Smooth muscle cell (in vitro differentiated cells): ENCODE data around the gene APCDD1. TPM values are rescaled to one million over a fixed set of nuclear protein-coding genes. Genes with fewer than 3 reads are reported as not detected.

Experiments used
- DNase-seq: peaks from one replicate; lab custom pipeline; 2025; ENCODE audit not compliant: unreplicated experiment; lab: John Stamatoyannopoulos, UW
- H2AFZ ChIP-seq: fragments of 200-600 bp; sonication (generic); 2 replicates; pipeline ENCODE4 v1.6.0; 2016; ENCODE audit warnings: antibody characterized with exemption, low read depth, mild to moderate bottlenecking
- H3F3A ChIP-seq: fragments of 200-600 bp; sonication (generic); 2 replicates; pipeline ENCODE4 v1.6.0; 2017; ENCODE audit warnings: antibody characterized with exemption, low read depth
- H3K27ac ChIP-seq: fragments of 200-600 bp; sonication (generic); 2 replicates; pipeline ENCODE4 v1.5.1; 2016; ENCODE audit warnings: low read depth, mild to moderate bottlenecking
- H3K27me3 ChIP-seq: fragments of 200-600 bp; sonication (generic); 2 replicates; pipeline ENCODE4 v1.6.1; 2016; ENCODE audit warnings: low read depth, mild to moderate bottlenecking
- H3K36me3 ChIP-seq: fragments of 200-600 bp; sonication (generic); 2 replicates; pipeline ENCODE4 v1.5.1; 2016; ENCODE audit warnings: low read depth
- H3K4me1 ChIP-seq: fragments of 200-600 bp; sonication (generic); 2 replicates; pipeline ENCODE4 v1.5.1; 2016; ENCODE audit warnings: low read depth
- H3K4me2 ChIP-seq: fragments of 200-600 bp; sonication (generic); 2 replicates; pipeline ENCODE4 v1.6.0; 2016; ENCODE audit warnings: mild to moderate bottlenecking
- H3K4me3 ChIP-seq: fragments of 200-600 bp; sonication (generic); 2 replicates; pipeline ENCODE4 v1.5.1; 2016; ENCODE audit warnings: mild to moderate bottlenecking
- H3K79me2 ChIP-seq: fragments of 200-600 bp; sonication (generic); 2 replicates; pipeline ENCODE4 v1.6.0; 2016; ENCODE audit warnings: low read depth, mild to moderate bottlenecking
- H3K9ac ChIP-seq: fragments of 200-600 bp; sonication (generic); 2 replicates; pipeline ENCODE4 v1.6.0; 2016; ENCODE audit warnings: low read depth
- H3K9me3 ChIP-seq: fragments of 200-600 bp; sonication (generic); replicated peaks from 2 replicates; pipeline ENCODE4 v1.5.1; 2016; ENCODE audit warnings: low read depth
- H4K20me1 ChIP-seq: fragments of 200-600 bp; sonication (generic); 2 replicates; pipeline ENCODE4 v1.6.0; 2016; ENCODE audit warnings: low read depth
- WGBS: methylation state at CpG from one replicate; pipeline ENCODE4 v1.1.7; 2016; ENCODE audit warnings: low lambda C conversion rate; 5-methylcytosine and 5-hydroxymethylcytosine counted together
- polyA plus RNA-seq: library from polyadenylated mRNA; unstranded; fragments of >200 nt; fragmentation: Nextera tagmentation; extraction: Ambion mirVana; gene quantifications from 2 replicates; pipeline ENCODE4 v1.2.1, GENCODE V29; 2016
- total RNA-seq: library from RNA; depleted of rRNA; stranded (reverse); fragments of >200 nt; gene quantifications from 2 replicates; pipeline ENCODE4 v1.2.3, GENCODE V29; 2014
- TF ChIP-seq, protein P1 (sequence below): fragments of 200-600 bp; sonication (generic); IDR thresholded peaks from 2 replicates; pipeline ENCODE4 v1.5.1; 2017; ENCODE audit warnings: borderline replicate concordance, mild to moderate bottlenecking, antibody characterized with exemption; ENCODE audit not compliant: insufficient read depth, poor library complexity, severe bottlenecking

Gene APCDD1
- total and polyA plus RNA-seq, 2 experiments from 2014 or later = 17.3 to 23.1 TPM

DNA sequence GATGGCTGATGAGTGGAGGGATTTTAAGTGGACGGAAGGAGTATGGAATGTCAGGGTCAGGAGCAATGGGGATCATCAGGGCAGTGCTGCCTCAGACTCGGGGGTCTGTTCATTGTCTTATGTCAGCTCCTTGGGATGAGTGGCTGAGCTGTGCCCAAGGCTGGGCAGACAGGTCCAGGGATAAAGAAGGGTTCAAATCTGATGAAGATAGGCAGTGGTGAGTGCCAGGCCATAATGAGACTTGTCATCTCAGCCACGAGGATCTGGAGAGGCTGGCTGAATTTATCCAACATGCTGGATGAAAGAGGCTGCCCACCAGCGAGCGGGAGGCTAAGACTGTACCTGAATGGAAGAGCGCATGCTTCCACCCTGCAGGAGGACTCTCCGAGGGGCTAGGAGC is 46.3 kb upstream of the APCDD1 start:
- Histone ChIP-seq H2AFZ (no peak overlapping the region), H3K27ac (no peak overlapping the region), H3K9me3 (no peaks in the 10 kb centered on the region), H3K9ac (no peak overlapping the region), H3K4me2 (no peak overlapping the region), H3F3A (peaks cover 10% of the 10 kb centered on the region), H3K4me3 (no peak overlapping the region), H3K4me1 (peaks cover 26% of the 10 kb centered on the region), H4K20me1 (no peaks in the 10 kb centered on the region), H3K36me3 (no peaks in the 10 kb centered on the region), H3K79me2 (no peaks in the 10 kb centered on the region), H3K27me3 (no peaks in the 10 kb centered on the region)
- DNase-seq = no peak
- TF ChIP-seq, protein P1, sequence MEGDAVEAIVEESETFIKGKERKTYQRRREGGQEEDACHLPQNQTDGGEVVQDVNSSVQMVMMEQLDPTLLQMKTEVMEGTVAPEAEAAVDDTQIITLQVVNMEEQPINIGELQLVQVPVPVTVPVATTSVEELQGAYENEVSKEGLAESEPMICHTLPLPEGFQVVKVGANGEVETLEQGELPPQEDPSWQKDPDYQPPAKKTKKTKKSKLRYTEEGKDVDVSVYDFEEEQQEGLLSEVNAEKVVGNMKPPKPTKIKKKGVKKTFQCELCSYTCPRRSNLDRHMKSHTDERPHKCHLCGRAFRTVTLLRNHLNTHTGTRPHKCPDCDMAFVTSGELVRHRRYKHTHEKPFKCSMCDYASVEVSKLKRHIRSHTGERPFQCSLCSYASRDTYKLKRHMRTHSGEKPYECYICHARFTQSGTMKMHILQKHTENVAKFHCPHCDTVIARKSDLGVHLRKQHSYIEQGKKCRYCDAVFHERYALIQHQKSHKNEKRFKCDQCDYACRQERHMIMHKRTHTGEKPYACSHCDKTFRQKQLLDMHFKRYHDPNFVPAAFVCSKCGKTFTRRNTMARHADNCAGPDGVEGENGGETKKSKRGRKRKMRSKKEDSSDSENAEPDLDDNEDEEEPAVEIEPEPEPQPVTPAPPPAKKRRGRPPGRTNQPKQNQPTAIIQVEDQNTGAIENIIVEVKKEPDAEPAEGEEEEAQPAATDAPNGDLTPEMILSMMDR = no peak
- WGBS = 71% methylated on average over 7 of the region's 7 CpGs

- Histone ChIP-seq H3K4me3 (no peak overlapping the region), H3K36me3 (no peaks in the 10 kb centered on the region), H3F3A (peaks cover 5% of the 10 kb centered on the region), H3K9me3 (no peaks in the 10 kb centered on the region), H3K79me2 (no peaks in the 10 kb centered on the region), H3K4me2 (no peak overlapping the region), H4K20me1 (no peaks in the 10 kb centered on the region), H3K27me3 (no peaks in the 10 kb centered on the region), H3K9ac (no peak overlapping the region), H2AFZ (no peak overlapping the region), H3K27ac (no peak overlapping the region), H3K4me1 (peaks cover 20% of the 10 kb centered on the region)
- TF ChIP-seq, protein P1 = no peak
- no peak for DNase-seq
These were observed 45.4 kb upstream of the APCDD1 start for GRCh38 chr18:10409041-10409440.

- DNase-seq = no peak
- Histone ChIP-seq H3K9ac (no peak overlapping the region), H3F3A (peaks cover 5% of the 10 kb centered on the region), H3K4me3 (no peak overlapping the region), H3K36me3 (no peaks in the 10 kb centered on the region), H3K79me2 (no peaks in the 10 kb centered on the region), H2AFZ (no peak overlapping the region), H4K20me1 (no peaks in the 10 kb centered on the region), H3K4me2 (no peak overlapping the region), H3K27me3 (no peaks in the 10 kb centered on the region), H3K4me1 (peaks cover 9% of the 10 kb centered on the region), H3K27ac (no peak overlapping the region), H3K9me3 (no peaks in the 10 kb centered on the region)
- TF ChIP-seq, protein P1 = no peak
- WGBS = 84% methylated on average over 11 of the region's 11 CpGs
These were observed 43.7 kb upstream of the APCDD1 start for GRCh38 chr18:10410472-10411308.

DNA sequence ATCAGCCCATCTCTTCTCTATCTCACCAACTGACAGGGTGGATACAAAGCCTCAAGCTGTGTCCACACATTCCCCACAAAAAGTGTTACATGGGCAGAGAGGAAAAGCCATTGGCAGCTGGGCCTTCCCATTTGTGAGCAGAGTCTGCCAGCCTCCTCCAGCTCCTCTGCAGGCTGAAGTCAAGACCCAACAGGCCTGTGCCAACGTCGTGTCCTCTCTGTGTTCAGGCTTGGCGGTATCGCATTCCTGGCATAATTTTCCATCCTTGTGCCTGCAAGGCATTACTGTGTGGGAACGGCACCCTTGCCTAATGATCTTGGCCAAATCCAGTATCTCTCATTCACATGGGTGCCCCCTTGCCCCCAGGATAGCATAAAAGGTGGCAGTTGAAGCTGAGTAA is 41.5 kb upstream of the APCDD1 start:
- 84% methylated on average over 5 of the region's 5 CpGs for WGBS
- no peak overlapping the region for H3K4me2 ChIP-seq
- H3K27ac ChIP-seq = no peak overlapping the region
- no peaks in the 10 kb centered on the region for H3K9me3 ChIP-seq
- DNase-seq = no peak
- H3K4me1 ChIP-seq = peaks cover 5% of the 10 kb centered on the region
- H3K4me3 ChIP-seq = no peak overlapping the region
- no peak overlapping the region for H2AFZ ChIP-seq
- H3F3A ChIP-seq = peaks cover 5% of the 10 kb centered on the region
- H3K27me3 ChIP-seq = no peaks in the 10 kb centered on the region
- TF ChIP-seq, protein P1 = no peak
- H3K79me2 ChIP-seq = no peaks in the 10 kb centered on the region
- no peaks in the 10 kb centered on the region for H4K20me1 ChIP-seq
- no peak overlapping the region for H3K9ac ChIP-seq
- H3K36me3 ChIP-seq = no peaks in the 10 kb centered on the region
